Activated CD8-positive, alpha-beta T cell treated with anti-CD3 and anti-CD28 coated beads for 36 hours (primary cell): ENCODE results near the gene ZNF432. TPM values are rescaled to one million over a fixed set of nuclear protein-coding genes. Genes with fewer than 3 reads are reported as not detected.
"Not testable (repeated sequence)": the region's sequence is repeated elsewhere in the genome, so short reads cannot be mapped to it uniquely, and the experiment has no call there.

Experiments used
- ATAC-seq: fragments of 200-7000 bp; cut with Tn5 transposase; one replicate; pipeline ENCODE4 v1.10.0; 2021; ENCODE audit warnings: mild to moderate bottlenecking, moderate library complexity
- CTCF ChIA-PET: fragments of 350-600 bp; sonication (Branson Sonifier 250); formaldehyde crosslinking; loops from one replicate; lab custom pipeline; 2021; ENCODE audit warnings: antibody characterized with exemption; lab: Charles Lee
- POLR2A ChIA-PET: fragments of 350-600 bp; sonication (Branson Sonifier 250); formaldehyde crosslinking; loops from one replicate; lab custom pipeline; 2021; ENCODE audit warnings: antibody characterized with exemption; lab: Charles Lee
- DNase-seq: peaks from one replicate; pipeline ENCODE4 v3.0.0-alpha.2; 2020
- H3K27ac Mint-ChIP-seq: one replicate; pipeline ENCODE4 v1.8.0; 2021; ENCODE audit warnings: mild to moderate bottlenecking, mixed read lengths
- H3K27me3 Mint-ChIP-seq: one replicate; pipeline ENCODE4 v1.8.0; 2021; ENCODE audit warnings: mixed read lengths
- H3K36me3 Mint-ChIP-seq: one replicate; pipeline ENCODE4 v1.8.0; 2021; ENCODE audit warnings: low read depth, mixed read lengths
- H3K4me1 Mint-ChIP-seq: one replicate; pipeline ENCODE4 v1.8.0; 2021; ENCODE audit warnings: low read depth, mixed read lengths
- H3K4me3 Mint-ChIP-seq: one replicate; pipeline ENCODE4 v1.8.0; 2021; ENCODE audit warnings: mild to moderate bottlenecking, moderate library complexity, mixed read lengths
- H3K9me3 Mint-ChIP-seq: one replicate; pipeline ENCODE4 v1.8.0; 2021; ENCODE audit warnings: mixed read lengths
- intact Hi-C: fragments of 100-400 bp; cut with micrococcal nuclease; formaldehyde crosslinking; loops from one replicate; pipeline ENCODE4 v1.10.0; 2022
- total RNA-seq, 2 experiments: library from RNA; stranded (reverse); gene quantifications; one replicate each; pipeline ENCODE4 v1.2.3, GENCODE V29; 2021
- TF ChIP-seq, protein P1 (sequence below): fragments of 200-600 bp; IDR thresholded peaks from one replicate; pipeline ENCODE4 v1.8.0; 2022; ENCODE audit warnings: antibody characterized with exemption, mild to moderate bottlenecking

Gene ZNF432
- total RNA-seq = 10 to 100 TPM; 15.8 to 16.3 TPM

GRCh38 chr19:52048555-52049501 is at the start of gene ZNF432:
ZNF432 (minus strand) TSS chr19:52048838; CDS start chr19:52046868, 1,970 bp downstream.
- H3K9me3 Mint-ChIP-seq = peaks cover 40% of the 10 kb centered on the region
- H3K36me3 Mint-ChIP-seq = peaks cover 76% of the 10 kb centered on the region
- H3K4me3 Mint-ChIP-seq = peak within 1 kb of the TSS; percentile 93
- H3K27me3 Mint-ChIP-seq = no peaks in the 10 kb centered on the region
- peak; percentile 88 for DNase-seq
- ChIA-PET CTCF (interaction anchor here (1.1 kb wide), 1 partner anchor 90 kb away, joined by 3 read pairs; no protein-coding TSS in a partner anchor), POLR2A (interaction anchor here (0.6 to 1.8 kb wide), 12 partner anchors 14 to 321 kb away, joined by 3 to 8 read pairs (median 4); partner anchors contain the start of genes PPP2R1A, ZNF614, ZNF615 and ZNF841)
- H3K4me1 Mint-ChIP-seq = peaks cover 20% of the 10 kb centered on the region
- peak within 1 kb of the TSS; percentile 99 for H3K27ac Mint-ChIP-seq
- peak; percentile 90 for ATAC-seq
- TF ChIP-seq, protein P1, sequence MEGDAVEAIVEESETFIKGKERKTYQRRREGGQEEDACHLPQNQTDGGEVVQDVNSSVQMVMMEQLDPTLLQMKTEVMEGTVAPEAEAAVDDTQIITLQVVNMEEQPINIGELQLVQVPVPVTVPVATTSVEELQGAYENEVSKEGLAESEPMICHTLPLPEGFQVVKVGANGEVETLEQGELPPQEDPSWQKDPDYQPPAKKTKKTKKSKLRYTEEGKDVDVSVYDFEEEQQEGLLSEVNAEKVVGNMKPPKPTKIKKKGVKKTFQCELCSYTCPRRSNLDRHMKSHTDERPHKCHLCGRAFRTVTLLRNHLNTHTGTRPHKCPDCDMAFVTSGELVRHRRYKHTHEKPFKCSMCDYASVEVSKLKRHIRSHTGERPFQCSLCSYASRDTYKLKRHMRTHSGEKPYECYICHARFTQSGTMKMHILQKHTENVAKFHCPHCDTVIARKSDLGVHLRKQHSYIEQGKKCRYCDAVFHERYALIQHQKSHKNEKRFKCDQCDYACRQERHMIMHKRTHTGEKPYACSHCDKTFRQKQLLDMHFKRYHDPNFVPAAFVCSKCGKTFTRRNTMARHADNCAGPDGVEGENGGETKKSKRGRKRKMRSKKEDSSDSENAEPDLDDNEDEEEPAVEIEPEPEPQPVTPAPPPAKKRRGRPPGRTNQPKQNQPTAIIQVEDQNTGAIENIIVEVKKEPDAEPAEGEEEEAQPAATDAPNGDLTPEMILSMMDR = no peak
- intact Hi-C loops = no loop called here

GRCh38 chr19:52096416-52096815 is 47.8 kb upstream of the ZNF432 start:
- intact Hi-C loops, ATAC-seq, H3K27me3 Mint-ChIP-seq, CTCF ChIA-PET, DNase-seq, POLR2A ChIA-PET: not testable (repeated sequence)
- H3K4me1 Mint-ChIP-seq = peaks cover 26% of the 10 kb centered on the region
- peak overlapping the region; percentile 96 for H3K4me3 Mint-ChIP-seq
- peaks cover 42% of the 10 kb centered on the region for H3K9me3 Mint-ChIP-seq
- peaks cover 55% of the 10 kb centered on the region for H3K36me3 Mint-ChIP-seq
- H3K27ac Mint-ChIP-seq = peak overlapping the region; percentile 25

DNA sequence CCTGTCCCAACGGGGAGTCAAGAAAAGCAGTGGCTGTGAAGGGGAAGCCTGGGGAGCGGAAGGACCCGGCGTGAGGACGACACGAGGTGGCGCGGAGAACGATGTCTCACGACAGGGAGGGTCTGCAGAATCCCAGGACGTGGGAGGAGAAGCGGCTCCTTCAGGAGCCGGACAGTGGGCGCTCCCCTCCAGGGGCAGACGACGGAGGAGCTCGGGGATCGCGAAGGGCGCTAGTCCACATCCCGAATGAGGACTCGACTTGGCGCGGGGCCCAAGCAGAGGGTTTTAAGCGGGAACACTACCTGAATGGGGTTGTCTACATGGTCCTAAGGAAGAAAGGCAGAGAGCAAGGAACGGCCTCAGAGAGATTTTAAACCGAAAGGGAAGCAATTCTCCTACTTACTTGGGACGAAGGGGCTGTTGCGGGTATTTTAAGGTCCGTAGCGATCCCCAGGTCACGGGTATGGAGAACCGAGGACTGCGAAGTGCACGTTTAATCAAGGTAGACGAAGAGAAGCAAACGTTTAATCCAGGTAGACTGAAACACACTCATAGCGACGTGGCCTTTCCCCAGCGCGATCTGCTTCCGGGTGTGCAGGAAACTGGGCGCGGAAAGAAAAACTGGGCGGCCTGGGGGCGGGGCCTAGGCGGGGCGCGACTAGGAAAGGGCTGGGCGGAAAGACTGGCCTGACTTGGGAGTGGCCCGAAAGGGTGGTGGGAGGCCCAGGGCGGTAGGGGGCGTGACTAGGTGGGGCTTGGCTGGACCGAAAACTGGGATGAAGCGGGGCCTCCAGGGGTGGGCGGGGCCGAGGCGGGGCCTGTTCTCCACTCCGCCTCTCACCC is 46.8 kb upstream of the ZNF432 start, which contains the start of gene ZNF841:
Gene ZNF841 (minus strand): TSS at position 594 of the 843 bp plus-strand sequence. CDS start 10,964 bp downstream, outside the sequence.
- intact Hi-C loops = no loop called here
- peak; percentile 98 for ATAC-seq
- TF ChIP-seq, protein P1 = no peak
- peaks cover 49% of the 10 kb centered on the region for H3K9me3 Mint-ChIP-seq
- H3K4me3 Mint-ChIP-seq = peak within 1 kb of the TSS; percentile 96
- ChIA-PET CTCF (no interaction called here), POLR2A (interaction anchor here (1.0 to 1.2 kb wide), 3 partner anchors 11 to 47 kb away, joined by 3 to 5 read pairs (median 4); partner anchors contain the start of gene ZNF432)
- DNase-seq = peak; percentile 95
- H3K36me3 Mint-ChIP-seq = peaks cover 65% of the 10 kb centered on the region
- peak within 1 kb of the TSS; percentile 99 for H3K27ac Mint-ChIP-seq
- H3K4me1 Mint-ChIP-seq = peaks cover 28% of the 10 kb centered on the region
- no peaks in the 10 kb centered on the region for H3K27me3 Mint-ChIP-seq

DNA sequence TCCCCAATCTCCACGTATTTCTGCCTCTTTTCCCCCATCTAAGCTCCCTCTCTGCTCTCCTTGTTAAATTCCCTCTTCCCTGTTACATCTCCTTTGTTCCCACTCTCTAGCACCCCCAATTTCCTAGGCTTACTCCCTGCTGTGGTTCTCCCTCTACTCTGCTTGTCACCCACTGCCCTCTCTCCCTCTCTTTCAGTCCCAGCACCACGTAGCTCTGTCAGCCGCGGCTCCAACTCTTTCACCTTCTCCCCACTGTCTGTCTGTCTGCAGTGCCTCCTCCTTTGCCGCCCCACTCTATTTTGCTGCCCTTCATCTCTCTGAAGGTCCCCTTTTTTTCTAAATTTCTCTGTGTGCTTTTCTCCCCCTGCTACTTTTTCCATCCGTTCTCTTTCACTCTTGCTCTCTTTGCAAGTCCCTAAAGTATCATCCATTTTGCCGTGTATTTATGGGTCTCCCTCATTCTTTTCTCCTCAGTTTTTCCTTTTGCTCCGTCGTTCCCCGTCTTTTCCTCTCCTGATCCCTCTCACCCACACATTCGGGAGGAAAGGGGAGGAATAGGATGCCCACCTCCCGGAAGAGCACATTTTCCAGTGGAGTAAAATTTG is 46.0 kb upstream of the ZNF432 start:
- CTCF ChIA-PET = no interaction called here
- no peaks in the 10 kb centered on the region for H3K27me3 Mint-ChIP-seq
- H3K9me3 Mint-ChIP-seq = peaks cover 49% of the 10 kb centered on the region

More for the DNA sequence above, 46.0 kb upstream of the ZNF432 start:
- Mint-ChIP-seq H3K27ac (peak overlapping the region; percentile 99), H3K36me3 (peaks cover 68% of the 10 kb centered on the region), H3K4me1 (peaks cover 31% of the 10 kb centered on the region), H3K4me3 (peak overlapping the region; percentile 96)
- no peak for ATAC-seq
- intact Hi-C loops = no loop called here
- DNase-seq = peak; percentile 14
- TF ChIP-seq, protein P1 = no peak
- POLR2A ChIA-PET = interaction anchor here (0.6 to 1.9 kb wide), 4 partner anchors 12 to 552 kb away, joined by 3 to 5 read pairs (median 5); no protein-coding TSS in a partner anchor
